ENCODE data around the gene RHBDL2. TPM values are rescaled to one million over a fixed set of nuclear protein-coding genes. Genes with fewer than 3 reads are reported as not detected.
"Not testable (repeated sequence)": the region's sequence is repeated elsewhere in the genome, so short reads cannot be mapped to it uniquely, and the experiment has no call there.

Gene RHBDL2
- 1 to 10 TPM in 3 of 4 donors, under 1 TPM in 1; 0.92 to 1.9 (median 1.6) TPM for polyA plus RNA-seq (ENCODE audit: insufficient read length in 4 of 4)

- DNase-seq (ENCODE audit: low read depth in 4 of 4, low spot score in 3 of 4), result no peak
Observed at GRCh38 chr1:38941527-38942019, at the start of gene RHBDL2. TSS of gene RHBDL2 (minus strand) at chr1:38941830. CDS start at chr1:38919212, 22,618 bp downstream.

- peak; percentile 78 to 90 (median 87) for DNase-seq (ENCODE audit: low read depth in 4 of 4, low spot score in 3 of 4)
Observed at GRCh38 chr1:38990738-38991637, 49.4 kb upstream of the RHBDL2 start, which contains the start of gene AKIRIN1. TSS of gene AKIRIN1 (plus strand) at chr1:38991276. CDS start at chr1:38991381, 105 bp downstream.

- DNase-seq (ENCODE audit: low read depth in 4 of 4, low spot score in 3 of 4), result no peak
Observed at GRCh38 chr1:38990386-38990737, 48.7 kb upstream of the RHBDL2 start.

- DNase-seq (ENCODE audit: low read depth in 4 of 4, low spot score in 3 of 4), result no peak
Observed at GRCh38 chr1:38989979-38990378, 48.3 kb upstream of the RHBDL2 start.

- DNase-seq (ENCODE audit: low read depth in 4 of 4, low spot score in 3 of 4), result not testable (repeated sequence)
Observed at GRCh38 chr1:38979380-38979779, 37.8 kb upstream of the RHBDL2 start.

GRCh38 chr1:38978245-38978542 lies 36.6 kb upstream of the RHBDL2 start:
- DNase-seq (ENCODE audit: low read depth in 4 of 4, low spot score in 3 of 4), result not testable (repeated sequence)

GRCh38 chr1:38977399-38978244 lies 36.0 kb upstream of the RHBDL2 start:
- DNase-seq (ENCODE audit: low read depth in 4 of 4, low spot score in 3 of 4), result not testable (repeated sequence)

- no peak for DNase-seq (ENCODE audit: low read depth in 4 of 4, low spot score in 3 of 4)
Observed at GRCh38 chr1:38973659-38974437, 32.2 kb upstream of the RHBDL2 start.

- not testable (repeated sequence) for DNase-seq (ENCODE audit: low read depth in 4 of 4, low spot score in 3 of 4)
Observed at GRCh38 chr1:38973145-38973544, 31.5 kb upstream of the RHBDL2 start.

- DNase-seq (ENCODE audit: low read depth in 4 of 4, low spot score in 3 of 4), result no peak
Observed at GRCh38 chr1:38964140-38964548, 22.5 kb upstream of the RHBDL2 start.

- DNase-seq (ENCODE audit: low read depth in 4 of 4, low spot score in 3 of 4), result no peak
Observed at GRCh38 chr1:38962560-38962959, 20.9 kb upstream of the RHBDL2 start.

- DNase-seq (ENCODE audit: low read depth in 4 of 4, low spot score in 3 of 4), result no peak
Observed at GRCh38 chr1:38962113-38962512, 20.5 kb upstream of the RHBDL2 start.

GRCh38 chr1:38958967-38959366 lies 17.3 kb upstream of the RHBDL2 start:
- no peak for DNase-seq (ENCODE audit: low read depth in 4 of 4, low spot score in 3 of 4)

GRCh38 chr1:38953433-38953860 lies 11.8 kb upstream of the RHBDL2 start:
- no peak for DNase-seq (ENCODE audit: low read depth in 4 of 4, low spot score in 3 of 4)

GRCh38 chr1:38950553-38950952 lies 8.9 kb upstream of the RHBDL2 start:
- DNase-seq (ENCODE audit: low read depth in 4 of 4, low spot score in 3 of 4), result no peak

GRCh38 chr1:38944547-38944946 lies 2.9 kb upstream of the RHBDL2 start:
- no peak for DNase-seq (ENCODE audit: low read depth in 4 of 4, low spot score in 3 of 4)

GRCh38 chr1:38942664-38943428 lies 1.2 kb upstream of the RHBDL2 start:
- DNase-seq (ENCODE audit: low read depth in 4 of 4, low spot score in 3 of 4), result no peak

GRCh38 chr1:38941093-38941492 lies 537 bp downstream of the RHBDL2 start:
- DNase-seq (ENCODE audit: low read depth in 4 of 4, low spot score in 3 of 4), result no peak

- no peak for DNase-seq (ENCODE audit: low read depth in 4 of 4, low spot score in 3 of 4)
Observed at GRCh38 chr1:38940339-38941047, 1.1 kb downstream of the RHBDL2 start.
